ENCODE data around the gene KIF26B.
A peak's percentile ranks its signal among the peaks of the same experiment; 100 is the strongest.

The KIF26B gene

GRCh38 chr1:245679821-245680780, 525.3 kb downstream of the KIF26B start:
- no peak for TF ChIP-seq CTCF (conservative IDR thresholded peaks at IDR 0.05; ENCODE audit: low read length)
- no peak for DNase-seq (ENCODE audit: low read depth)
- H3K4me3 ChIP-seq (ENCODE audit: low read length) = no peak overlapping the region

- DNase-seq (ENCODE audit: low read depth) = peak; percentile 49
- H3K4me3 ChIP-seq (ENCODE audit: low read length) = no peak overlapping the region
- no peak for TF ChIP-seq CTCF (conservative IDR thresholded peaks at IDR 0.05; ENCODE audit: low read length)
Observed at GRCh38 chr1:245682638-245683628, 528.1 kb downstream of the KIF26B start.

GRCh38 chr1:245683676-245684075, 528.9 kb downstream of the KIF26B start:
- TF ChIP-seq CTCF (conservative IDR thresholded peaks at IDR 0.05; ENCODE audit: low read length) = no peak
- DNase-seq (ENCODE audit: low read depth) = no peak
- H3K4me3 ChIP-seq (ENCODE audit: low read length) = no peak overlapping the region

GRCh38 chr1:245684166-245684565, 529.4 kb downstream of the KIF26B start:
- no peak for TF ChIP-seq CTCF (conservative IDR thresholded peaks at IDR 0.05; ENCODE audit: low read length)
- H3K4me3 ChIP-seq (ENCODE audit: low read length) = no peak overlapping the region
- no peak for DNase-seq (ENCODE audit: low read depth)

- no peak overlapping the region for H3K4me3 ChIP-seq (ENCODE audit: low read length)
- no peak for DNase-seq (ENCODE audit: low read depth)
- no peak for TF ChIP-seq CTCF (conservative IDR thresholded peaks at IDR 0.05; ENCODE audit: low read length)
Observed at GRCh38 chr1:245684571-245684970, 529.8 kb downstream of the KIF26B start.

- H3K4me3 ChIP-seq (ENCODE audit: low read length) = no peak overlapping the region
- no peak for DNase-seq (ENCODE audit: low read depth)
- no peak for TF ChIP-seq CTCF (conservative IDR thresholded peaks at IDR 0.05; ENCODE audit: low read length)
Observed at GRCh38 chr1:245685111-245685810, 530.5 kb downstream of the KIF26B start.

All from AG10803 (cell line).